Thyroid gland (tissue), 4 donors: ENCODE results near the gene RAP1A. TPM values are rescaled to one million over a fixed set of nuclear protein-coding genes. Genes with fewer than 3 reads are reported as not detected.

Experiments
- DNase-seq, 2 donors: peaks; one replicate each; pipeline ENCODE4 v3.0.0-alpha.2; 2019
- H3K27ac ChIP-seq, 3 donors: fragments of 200-600 bp; sonication (generic); 1 replicate in 2 of 3; 2 replicates in 1 of 3; pipeline ENCODE4 v1.5.1; 2016 to 2019; ENCODE audit warnings: mild to moderate bottlenecking in 1 of 3, moderate library complexity in 1 of 3
- H3K27me3 ChIP-seq: fragments of 200-600 bp; sonication (generic); one replicate; pipeline ENCODE4 v1.5.1; 2019
- H3K36me3 ChIP-seq, 2 donors: fragments of 200-600 bp; sonication (generic); one replicate each; pipeline ENCODE4 v1.5.1; 2016 to 2019
- H3K4me1 ChIP-seq, 2 donors: fragments of 200-600 bp; sonication (generic); one replicate each; pipeline ENCODE4 v1.5.1; 2017 to 2019
- H3K4me3 ChIP-seq, 3 donors: fragments of 200-600 bp; sonication (generic); replicated peaks in 1 of 3; 1 replicate in 2 of 3; 2 replicates in 1 of 3; pipeline ENCODE4 v1.5.1; 2016; ENCODE audit warnings: mild to moderate bottlenecking in 1 of 3
- H3K9me3 ChIP-seq: fragments of 200-600 bp; sonication (generic); one replicate; pipeline ENCODE4 v1.5.1; 2017
- CTCF ChIP-seq, 6 experiments: fragments of 200-600 bp in 3 of 6; fragments of 450-650 bp in 3 of 6; sonication (generic) in 3 of 6; IDR thresholded peaks; one replicate each; pipeline ENCODE4 v1.5.1; 2016 to 2019; ENCODE audit warnings: antibody characterized with exemption in 6 of 6, mild to moderate bottlenecking in 2 of 6, inconsistent platforms in 1 of 6, moderate library complexity in 1 of 6
- POLR2A ChIP-seq, 2 donors: fragments of 450-650 bp; IDR thresholded peaks; one replicate each; pipeline ENCODE4 v1.6.1; 2017; ENCODE audit warnings: antibody characterized with exemption in 2 of 2, mild to moderate bottlenecking in 2 of 2, moderate library complexity in 1 of 2
- WGBS, 2 donors: methylation state at CpG; one replicate each; pipeline ENCODE4 v1.1.5; 2017; 5-methylcytosine and 5-hydroxymethylcytosine counted together
- intact Hi-C: fragments of 100-400 bp; cut with DNase I; formaldehyde crosslinking; loops from one replicate; pipeline ENCODE4 v1.15.1; 2023
- total RNA-seq, 4 donors: library from RNA; depleted of rRNA; stranded (reverse); fragments of >200 nt; gene quantifications; one replicate each; pipeline ENCODE4 v1.2.3, GENCODE V29; 2016

RAP1A gene
- total RNA-seq, 4 donors from 2014 or later = 54.2 to 91.7 (median 71.9) TPM

- WGBS, 2 donors = 76 to 80% methylated on average over 9 of the region's 9 CpGs
- Histone ChIP-seq H3K4me1 (no peaks in the 10 kb centered on the region), H3K4me3 (no peak overlapping the region), H3K9me3 (no peaks in the 10 kb centered on the region), H3K27ac (peak overlapping the region in 1 of 3 donors; percentile 3), H3K36me3 (peaks cover 8 to 23% of the 10 kb centered on the region in 2 donors), H3K27me3 (no peaks in the 10 kb centered on the region)
- DNase-seq = no peak
- TF ChIP-seq CTCF (IDR thresholded peaks at IDR 0.05) (no peak), POLR2A (IDR thresholded peaks at IDR 0.05) (no peak)
- intact Hi-C loops = no loop called here
Observed at GRCh38 chr1:111707906-111708305, 88.3 kb downstream of the RAP1A start.

GRCh38 chr1:111709986-111710385 is 90.4 kb downstream of the RAP1A start:
- no peaks in the 10 kb centered on the region for H3K4me1 ChIP-seq
- WGBS, 2 donors = 65 to 93% methylated on average over 1 of the region's 1 CpG
- peaks cover 0 to 10% of the 10 kb centered on the region in 2 donors for H3K36me3 ChIP-seq
- no peaks in the 10 kb centered on the region for H3K9me3 ChIP-seq
- H3K27ac ChIP-seq = no peak overlapping the region
- intact Hi-C loops = no loop called here
- no peaks in the 10 kb centered on the region for H3K27me3 ChIP-seq
- no peak for DNase-seq
- TF ChIP-seq POLR2A (IDR thresholded peaks at IDR 0.05) = no peak
- TF ChIP-seq CTCF (IDR thresholded peaks at IDR 0.05) = no peak
- H3K4me3 ChIP-seq = no peak overlapping the region

GRCh38 chr1:111716333-111716732 is 96.7 kb downstream of the RAP1A start:
- TF ChIP-seq CTCF (IDR thresholded peaks at IDR 0.05) = no peak
- TF ChIP-seq POLR2A (IDR thresholded peaks at IDR 0.05) = no peak
- DNase-seq = no peak
- Histone ChIP-seq H3K36me3 (no peaks in the 10 kb centered on the region), H3K27me3 (no peaks in the 10 kb centered on the region), H3K4me3 (no peak overlapping the region), H3K27ac (no peak overlapping the region), H3K4me1 (peaks cover 5 to 12% of the 10 kb centered on the region in 2 donors), H3K9me3 (no peaks in the 10 kb centered on the region)
- 73% methylated on average over 3 of the region's 3 CpGs for WGBS, 2 donors
- intact Hi-C loops = no loop called here

- Histone ChIP-seq H3K27ac (no peak overlapping the region), H3K9me3 (no peaks in the 10 kb centered on the region), H3K4me1 (peaks cover 5 to 23% of the 10 kb centered on the region in 2 donors), H3K36me3 (no peaks in the 10 kb centered on the region), H3K4me3 (no peak overlapping the region), H3K27me3 (no peaks in the 10 kb centered on the region)
- no peak for DNase-seq
- TF ChIP-seq CTCF (IDR thresholded peaks at IDR 0.05) = no peak
- TF ChIP-seq POLR2A (IDR thresholded peaks at IDR 0.05) = no peak
- WGBS, 2 donors = 92 to 97% methylated on average over 2 of the region's 2 CpGs
- intact Hi-C loops = no loop called here
Observed at GRCh38 chr1:111717450-111717849, 97.9 kb downstream of the RAP1A start.

GRCh38 chr1:111719135-111719534 is 99.5 kb downstream of the RAP1A start:
- Histone ChIP-seq H3K9me3 (no peaks in the 10 kb centered on the region), H3K27ac (no peak overlapping the region), H3K4me1 (peaks cover 5 to 24% of the 10 kb centered on the region in 2 donors), H3K36me3 (no peaks in the 10 kb centered on the region), H3K4me3 (no peak overlapping the region), H3K27me3 (no peaks in the 10 kb centered on the region)
- no peak for DNase-seq
- TF ChIP-seq POLR2A (IDR thresholded peaks at IDR 0.05) (no peak), CTCF (IDR thresholded peaks at IDR 0.05) (no peak)
- intact Hi-C loops = no loop called here
- 90 to 91% methylated on average over 5 of the region's 5 CpGs for WGBS, 2 donors
